ENCODE results near the gene SNED1.

- TF ChIP-seq, protein P1, sequence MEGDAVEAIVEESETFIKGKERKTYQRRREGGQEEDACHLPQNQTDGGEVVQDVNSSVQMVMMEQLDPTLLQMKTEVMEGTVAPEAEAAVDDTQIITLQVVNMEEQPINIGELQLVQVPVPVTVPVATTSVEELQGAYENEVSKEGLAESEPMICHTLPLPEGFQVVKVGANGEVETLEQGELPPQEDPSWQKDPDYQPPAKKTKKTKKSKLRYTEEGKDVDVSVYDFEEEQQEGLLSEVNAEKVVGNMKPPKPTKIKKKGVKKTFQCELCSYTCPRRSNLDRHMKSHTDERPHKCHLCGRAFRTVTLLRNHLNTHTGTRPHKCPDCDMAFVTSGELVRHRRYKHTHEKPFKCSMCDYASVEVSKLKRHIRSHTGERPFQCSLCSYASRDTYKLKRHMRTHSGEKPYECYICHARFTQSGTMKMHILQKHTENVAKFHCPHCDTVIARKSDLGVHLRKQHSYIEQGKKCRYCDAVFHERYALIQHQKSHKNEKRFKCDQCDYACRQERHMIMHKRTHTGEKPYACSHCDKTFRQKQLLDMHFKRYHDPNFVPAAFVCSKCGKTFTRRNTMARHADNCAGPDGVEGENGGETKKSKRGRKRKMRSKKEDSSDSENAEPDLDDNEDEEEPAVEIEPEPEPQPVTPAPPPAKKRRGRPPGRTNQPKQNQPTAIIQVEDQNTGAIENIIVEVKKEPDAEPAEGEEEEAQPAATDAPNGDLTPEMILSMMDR (IDR thresholded peaks at IDR 0.05; ENCODE audit: poor library complexity, severe bottlenecking) = no peak
- TF ChIP-seq POLR2AphosphoS5 (IDR thresholded peaks at IDR 0.05) (no peak), EZH2 (IDR thresholded peaks at IDR 0.05; ENCODE audit: borderline replicate concordance, insufficient read depth, low read length, poor library complexity, severe bottlenecking) (no peak), TAF1 (IDR thresholded peaks at IDR 0.05; ENCODE audit: low read depth) (no peak), SMC3 (conservative IDR thresholded peaks at IDR 0.05; ENCODE audit: poor library complexity) (no peak), EP300 (conservative IDR thresholded peaks at IDR 0.05; ENCODE audit: poor library complexity, severe bottlenecking) (no peak), RAD21 (conservative IDR thresholded peaks at IDR 0.05) (no peak)
- TF ChIP-seq, protein P2, sequence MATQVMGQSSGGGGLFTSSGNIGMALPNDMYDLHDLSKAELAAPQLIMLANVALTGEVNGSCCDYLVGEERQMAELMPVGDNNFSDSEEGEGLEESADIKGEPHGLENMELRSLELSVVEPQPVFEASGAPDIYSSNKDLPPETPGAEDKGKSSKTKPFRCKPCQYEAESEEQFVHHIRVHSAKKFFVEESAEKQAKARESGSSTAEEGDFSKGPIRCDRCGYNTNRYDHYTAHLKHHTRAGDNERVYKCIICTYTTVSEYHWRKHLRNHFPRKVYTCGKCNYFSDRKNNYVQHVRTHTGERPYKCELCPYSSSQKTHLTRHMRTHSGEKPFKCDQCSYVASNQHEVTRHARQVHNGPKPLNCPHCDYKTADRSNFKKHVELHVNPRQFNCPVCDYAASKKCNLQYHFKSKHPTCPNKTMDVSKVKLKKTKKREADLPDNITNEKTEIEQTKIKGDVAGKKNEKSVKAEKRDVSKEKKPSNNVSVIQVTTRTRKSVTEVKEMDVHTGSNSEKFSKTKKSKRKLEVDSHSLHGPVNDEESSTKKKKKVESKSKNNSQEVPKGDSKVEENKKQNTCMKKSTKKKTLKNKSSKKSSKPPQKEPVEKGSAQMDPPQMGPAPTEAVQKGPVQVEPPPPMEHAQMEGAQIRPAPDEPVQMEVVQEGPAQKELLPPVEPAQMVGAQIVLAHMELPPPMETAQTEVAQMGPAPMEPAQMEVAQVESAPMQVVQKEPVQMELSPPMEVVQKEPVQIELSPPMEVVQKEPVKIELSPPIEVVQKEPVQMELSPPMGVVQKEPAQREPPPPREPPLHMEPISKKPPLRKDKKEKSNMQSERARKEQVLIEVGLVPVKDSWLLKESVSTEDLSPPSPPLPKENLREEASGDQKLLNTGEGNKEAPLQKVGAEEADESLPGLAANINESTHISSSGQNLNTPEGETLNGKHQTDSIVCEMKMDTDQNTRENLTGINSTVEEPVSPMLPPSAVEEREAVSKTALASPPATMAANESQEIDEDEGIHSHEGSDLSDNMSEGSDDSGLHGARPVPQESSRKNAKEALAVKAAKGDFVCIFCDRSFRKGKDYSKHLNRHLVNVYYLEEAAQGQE (IDR thresholded peaks at IDR 0.05; ENCODE audit: borderline replicate concordance) = no peak
Measured at GRCh38 chr2:241063587-241063986, 65.2 kb downstream of the SNED1 start.

Measured in neural cell (in vitro differentiated cells).